HG03342 (cell line): ENCODE data around the gene RNF130.
"Not testable (repeated sequence)": the region's sequence is repeated elsewhere in the genome, so short reads cannot be mapped to it uniquely, and the experiment has no call there.

Source experiments
- ATAC-seq: cut with Tn5 transposase; IDR thresholded peaks from one replicate; pipeline ENCODE4 v1.9.1; 2021; ENCODE audit warnings: mild to moderate bottlenecking, moderate library complexity; ENCODE audit not compliant: unreplicated experiment

The RNF130 gene

GRCh38 chr5:179978792-179979191 lies 92.8 kb downstream of the RNF130 start:
- no peak for ATAC-seq

GRCh38 chr5:179975713-179976134 lies 95.8 kb downstream of the RNF130 start:
- no peak for ATAC-seq

GRCh38 chr5:179974946-179975712 lies 96.4 kb downstream of the RNF130 start:
- ATAC-seq, result no peak

GRCh38 chr5:179974246-179974945 lies 97.2 kb downstream of the RNF130 start:
- ATAC-seq, result no peak

GRCh38 chr5:179973391-179973790 lies 98.2 kb downstream of the RNF130 start:
- ATAC-seq, result no peak

GRCh38 chr5:179969110-179969509 lies 102.4 kb downstream of the RNF130 start:
- no peak for ATAC-seq

GRCh38 chr5:179967489-179967888 lies 104.1 kb downstream of the RNF130 start:
- no peak for ATAC-seq

- ATAC-seq, result no peak
These were observed 107.5 kb downstream of the RNF130 start for GRCh38 chr5:179964015-179964414.

GRCh38 chr5:179963375-179963774 lies 108.2 kb downstream of the RNF130 start:
- no peak for ATAC-seq

GRCh38 chr5:179960204-179960831 lies 111.2 kb downstream of the RNF130 start:
- ATAC-seq, result no peak

- no peak for ATAC-seq
These were observed 111.9 kb downstream of the RNF130 start for GRCh38 chr5:179959641-179960040.

- ATAC-seq, result not testable (repeated sequence)
These were observed 112.4 kb downstream of the RNF130 start for GRCh38 chr5:179959118-179959517.

GRCh38 chr5:179955630-179956029 lies 115.9 kb downstream of the RNF130 start:
- ATAC-seq, result no peak

GRCh38 chr5:179955062-179955461 lies 116.5 kb downstream of the RNF130 start:
- no peak for ATAC-seq

GRCh38 chr5:179954434-179954833 lies 117.1 kb downstream of the RNF130 start:
- ATAC-seq, result no peak

GRCh38 chr5:179953987-179954386 lies 117.6 kb downstream of the RNF130 start:
- no peak for ATAC-seq

GRCh38 chr5:179936976-179937681 lies 134.4 kb downstream of the RNF130 start:
- no peak for ATAC-seq

GRCh38 chr5:179930788-179931473 lies 140.6 kb downstream of the RNF130 start:
- no peak for ATAC-seq

- ATAC-seq, result no peak
These were observed 143.7 kb downstream of the RNF130 start for GRCh38 chr5:179927824-179928223.

GRCh38 chr5:179926657-179927056 lies 144.9 kb downstream of the RNF130 start:
- no peak for ATAC-seq

GRCh38 chr5:179923436-179923835 lies 148.1 kb downstream of the RNF130 start:
- ATAC-seq, result no peak
